H9 (cell line): ENCODE data around the gene CYBA. TPM values are rescaled to one million over a fixed set of nuclear protein-coding genes. Genes with fewer than 3 reads are reported as not detected.
A peak's percentile ranks its signal among the peaks of the same experiment; 100 is the strongest.

Experiments used
- DNase-seq: peaks from one replicate; pipeline ENCODE4 v3.0.0-alpha.2; 2017
- H2AFZ ChIP-seq: one replicate; pipeline ENCODE4 v1.6.1; 2013; ENCODE audit warnings: mild to moderate bottlenecking, low read length, control low read depth, moderate library complexity
- H2AK5ac ChIP-seq: 2 replicates; pipeline ENCODE4 v1.6.1; 2013; ENCODE audit warnings: low read length, control low read depth, mixed read lengths; ENCODE audit not compliant: insufficient read length
- H2BK120ac ChIP-seq: one replicate; pipeline ENCODE4 v1.6.1; 2013; ENCODE audit warnings: low read depth, mild to moderate bottlenecking, low read length, control low read depth, inconsistent platforms; ENCODE audit not compliant: poor library complexity, severe bottlenecking
- H2BK12ac ChIP-seq: 2 replicates; pipeline ENCODE4 v1.6.1; 2013; ENCODE audit warnings: low read length, control low read depth, mixed read lengths, low read depth; ENCODE audit not compliant: insufficient read length
- H2BK15ac ChIP-seq: 2 replicates; pipeline ENCODE4 v1.6.1; 2013; ENCODE audit warnings: low read depth, low read length, control low read depth
- H2BK20ac ChIP-seq: one replicate; pipeline ENCODE4 v1.6.1; 2013; ENCODE audit warnings: low read depth, mild to moderate bottlenecking, low read length, control low read depth, inconsistent platforms; ENCODE audit not compliant: poor library complexity, severe bottlenecking
- H2BK5ac ChIP-seq: 2 replicates; pipeline ENCODE4 v1.6.1; 2013; ENCODE audit warnings: low read length, control low read depth, mixed read lengths; ENCODE audit not compliant: insufficient read length
- H3K14ac ChIP-seq: 2 replicates; pipeline ENCODE4 v1.6.1; 2013; ENCODE audit warnings: low read length, control low read depth; ENCODE audit not compliant: insufficient read depth
- H3K18ac ChIP-seq: 2 replicates; pipeline ENCODE4 v1.6.1; 2013; ENCODE audit warnings: low read depth, mild to moderate bottlenecking, mixed read lengths, low read length, control low read depth; ENCODE audit not compliant: insufficient read length
- H3K23ac ChIP-seq: 2 replicates; pipeline ENCODE4 v1.6.1; 2013; ENCODE audit warnings: low read length, control low read depth, mixed read lengths, low read depth; ENCODE audit not compliant: insufficient read length
- H3K23me2 ChIP-seq: 2 replicates; pipeline ENCODE4 v1.6.1; 2013; ENCODE audit warnings: low read depth, mild to moderate bottlenecking, mixed read lengths, low read length, control low read depth; ENCODE audit not compliant: insufficient read length, poor library complexity, severe bottlenecking
- H3K27ac ChIP-seq: 2 replicates; pipeline ENCODE4 v1.5.1; 2013; ENCODE audit warnings: low read length, control low read depth, mixed read lengths, low read depth; ENCODE audit not compliant: insufficient read length
- H3K27me3 ChIP-seq: 2 replicates; pipeline ENCODE4 v1.6.1; 2013; ENCODE audit warnings: low read length, control low read depth, inconsistent platforms; ENCODE audit not compliant: insufficient read depth
- H3K4ac ChIP-seq: 2 replicates; pipeline ENCODE4 v1.6.1; 2013; ENCODE audit warnings: low read depth, mild to moderate bottlenecking, control low read depth, inconsistent platforms, low read length, moderate library complexity
- H3K4me1 ChIP-seq: 2 replicates; pipeline ENCODE4 v1.6.1; 2013; ENCODE audit warnings: low read length, control low read depth, inconsistent platforms; ENCODE audit not compliant: insufficient read depth
- H3K4me2 ChIP-seq: 2 replicates; pipeline ENCODE4 v1.6.1; 2013; ENCODE audit warnings: low read length, control low read depth, mixed read lengths; ENCODE audit not compliant: insufficient read length, insufficient read depth
- H3K56ac ChIP-seq: 2 replicates; pipeline ENCODE4 v1.6.1; 2013; ENCODE audit warnings: low read depth, mild to moderate bottlenecking, mixed read lengths, low read length, control low read depth; ENCODE audit not compliant: insufficient read length
- H3K79me1 ChIP-seq: 2 replicates; pipeline ENCODE4 v1.6.1; 2013; ENCODE audit warnings: low read depth, mild to moderate bottlenecking, moderate library complexity, low read length, control low read depth, inconsistent platforms; ENCODE audit not compliant: insufficient read depth, poor library complexity, severe bottlenecking
- H3K79me2 ChIP-seq: 2 replicates; pipeline ENCODE4 v1.6.1; 2013; ENCODE audit warnings: low read length, control low read depth, inconsistent platforms; ENCODE audit not compliant: insufficient read depth
- H3K9ac ChIP-seq: 2 replicates; pipeline ENCODE4 v1.6.1; 2013; ENCODE audit warnings: low read length, control low read depth, mixed read lengths; ENCODE audit not compliant: insufficient read length; ENCODE audit errors: extremely low read depth
- H3K9me3 ChIP-seq: one replicate; pipeline ENCODE4 v1.6.1; 2013; ENCODE audit warnings: low read depth, low read length, inconsistent platforms; ENCODE audit not compliant: control insufficient read depth
- H3T11ph ChIP-seq: one replicate; pipeline ENCODE4 v1.6.1; 2013; ENCODE audit warnings: mild to moderate bottlenecking, low read length, control low read depth, inconsistent platforms
- H4K20me1 ChIP-seq: one replicate; pipeline ENCODE4 v1.6.1; 2013; ENCODE audit not compliant: control insufficient read depth, insufficient read length, insufficient read depth
- H4K5ac ChIP-seq: 2 replicates; pipeline ENCODE4 v1.6.1; 2013; ENCODE audit warnings: low read depth, mild to moderate bottlenecking, mixed read lengths, low read length, control low read depth; ENCODE audit not compliant: insufficient read length
- H4K8ac ChIP-seq: replicated peaks from 2 replicates; pipeline ENCODE4 v1.6.1; 2013; ENCODE audit warnings: low read length, control low read depth, mixed read lengths, low read depth; ENCODE audit not compliant: insufficient read length
- H4K91ac ChIP-seq: 2 replicates; pipeline ENCODE4 v1.6.1; 2013; ENCODE audit warnings: low read depth, mild to moderate bottlenecking, moderate library complexity, mixed read lengths, low read length, control low read depth; ENCODE audit not compliant: insufficient read length
- H3K27ac Mint-ChIP-seq, 3 experiments: 2 replicates in 2 of 3; 3 replicates in 1 of 3; pipeline ENCODE4 v1.8.0; 2020 to 2021; ENCODE audit warnings: mixed read lengths in 3 of 3, mild to moderate bottlenecking in 1 of 3, moderate library complexity in 1 of 3
- H3K27me3 Mint-ChIP-seq: 2 replicates; pipeline ENCODE4 v1.8.0; 2021; ENCODE audit warnings: low read depth, mild to moderate bottlenecking, moderate library complexity, mixed read lengths
- H3K36me3 Mint-ChIP-seq, 3 experiments: 2 replicates in 2 of 3; 3 replicates in 1 of 3; pipeline ENCODE4 v1.8.0; 2020 to 2021; ENCODE audit warnings: low read depth in 3 of 3, mixed read lengths in 3 of 3; ENCODE audit not compliant: insufficient read depth in 1 of 3
- H3K4me1 Mint-ChIP-seq, 2 experiments: 2 replicates each; pipeline ENCODE4 v1.8.0; 2020; ENCODE audit warnings: mixed read lengths in 2 of 2
- H3K4me3 Mint-ChIP-seq, 2 experiments: 2 replicates in 1 of 2; 3 replicates in 1 of 2; pipeline ENCODE4 v1.8.0; 2020 to 2021; ENCODE audit warnings: mild to moderate bottlenecking in 2 of 2, mixed read lengths in 2 of 2, moderate library complexity in 1 of 2
- H3K9me3 Mint-ChIP-seq, 2 experiments: 2 replicates in 1 of 2; 3 replicates in 1 of 2; pipeline ENCODE4 v1.8.0; 2020; ENCODE audit warnings: mild to moderate bottlenecking in 2 of 2, mixed read lengths in 2 of 2, moderate library complexity in 1 of 2
- CTCF ChIP-seq: fragments of 200-600 bp; sonication (generic); conservative IDR thresholded peaks from 3 replicates; pipeline ENCODE4 v1.8.0; 2021; ENCODE audit warnings: antibody characterized with exemption, mild to moderate bottlenecking
- WGBS: extraction: QIAGEN DNeasy Blood & Tissue Kit; methylation state at CpG from one replicate; pipeline ENCODE4 v1.1.7; 2013; ENCODE audit warnings: missing lambda C conversion rate, low lambda C conversion rate, mixed read lengths; ENCODE audit not compliant: insufficient read length; ENCODE audit errors: extremely low coverage; 5-methylcytosine and 5-hydroxymethylcytosine counted together
- total RNA-seq: library from RNA; stranded (reverse); gene quantifications from 2 replicates; pipeline ENCODE4 v1.2.1, GENCODE V29; 2021

Gene CYBA
- total RNA-seq, 1 experiment from 2014 or later: 153 TPM

GRCh38 chr16:88659160-88659559 lies 8.3 kb upstream of the CYBA start:
- TF ChIP-seq CTCF: no peak
- no peak overlapping the region for H2BK15ac ChIP-seq
- no peak overlapping the region for H4K5ac ChIP-seq
- Mint-ChIP-seq H3K27me3 (no peaks in the 10 kb centered on the region; the same call in 1 of the 2 replicates), H3K9me3 (no peaks in the 10 kb centered on the region), H3K4me3 (no peak overlapping the region), H3K27ac (peak overlapping the region in 2 of 3 experiments; percentile 21 to 79; a peak in 4 of 7 replicates), H3K36me3 (peaks cover 9 to 26% (median 24%) of the 10 kb centered on the region in 3 experiments), H3K4me1 (peaks cover 11 to 18% of the 10 kb centered on the region in 2 experiments)
- no peak overlapping the region for H3K4me2 ChIP-seq
- peaks cover 3% of the 10 kb centered on the region for H3K79me1 ChIP-seq
- no peaks in the 10 kb centered on the region for H3K27me3 ChIP-seq
- DNase-seq: no peak
- no CpG with 5 or more reads among the region's 25 CpGs for WGBS
- H3K56ac ChIP-seq: no peak overlapping the region
- no peak overlapping the region for H2BK5ac ChIP-seq
- H3K18ac ChIP-seq: no peak overlapping the region
- peaks cover 22% of the 10 kb centered on the region; the same call in 1 of the 2 replicates for H3K79me2 ChIP-seq
- no peak overlapping the region for H2BK20ac ChIP-seq
- no peak overlapping the region for H3K27ac ChIP-seq
- no peak overlapping the region for H3K4ac ChIP-seq
- no peak overlapping the region; the same call in 1 of the 2 replicates for H3K14ac ChIP-seq
- H2BK120ac ChIP-seq: no peak overlapping the region
- H2AFZ ChIP-seq: no peak overlapping the region
- no peak overlapping the region for H2AK5ac ChIP-seq
- H2BK12ac ChIP-seq: no peak overlapping the region
- no peak overlapping the region for H4K91ac ChIP-seq
- no peak overlapping the region for H3K9ac ChIP-seq
- no peak overlapping the region for H3T11ph ChIP-seq
- H3K9me3 ChIP-seq: no peaks in the 10 kb centered on the region
- H3K23ac ChIP-seq: no peak overlapping the region
- H4K8ac ChIP-seq: no peak overlapping the region
- H4K20me1 ChIP-seq: no peaks in the 10 kb centered on the region
- peaks cover 3% of the 10 kb centered on the region; the same call in 1 of the 2 replicates for H3K4me1 ChIP-seq
- H3K23me2 ChIP-seq: peaks cover 11% of the 10 kb centered on the region
